ENCODE results near the gene SLC16A9.

Gene SLC16A9

GRCh38 chr10:59623133-59624121 lies 86.2 kb downstream of the SLC16A9 start:
- DNase-seq (ENCODE audit: insufficient read length): no peak
- no peak for TF ChIP-seq POLR2A (IDR thresholded peaks at IDR 0.05; ENCODE audit: low read depth, low read length)
- TF ChIP-seq TAF1 (IDR thresholded peaks at IDR 0.05; ENCODE audit: borderline replicate concordance, low read depth, low read length): no peak
- no peak for TF ChIP-seq POLR2AphosphoS5 (IDR thresholded peaks at IDR 0.05; ENCODE audit: low read depth, low read length)
- FAIRE-seq: no peak

GRCh38 chr10:59622320-59623132 lies 87.1 kb downstream of the SLC16A9 start:
- TF ChIP-seq POLR2AphosphoS5 (IDR thresholded peaks at IDR 0.05; ENCODE audit: low read depth, low read length) (no peak), POLR2A (IDR thresholded peaks at IDR 0.05; ENCODE audit: low read depth, low read length) (no peak), TAF1 (IDR thresholded peaks at IDR 0.05; ENCODE audit: borderline replicate concordance, low read depth, low read length) (no peak)
- DNase-seq (ENCODE audit: insufficient read length): no peak
- FAIRE-seq: no peak

GRCh38 chr10:59621771-59622170 lies 87.9 kb downstream of the SLC16A9 start:
- FAIRE-seq: no peak
- TF ChIP-seq POLR2A (IDR thresholded peaks at IDR 0.05; ENCODE audit: low read depth, low read length): no peak
- TF ChIP-seq POLR2AphosphoS5 (IDR thresholded peaks at IDR 0.05; ENCODE audit: low read depth, low read length): no peak
- no peak for TF ChIP-seq TAF1 (IDR thresholded peaks at IDR 0.05; ENCODE audit: borderline replicate concordance, low read depth, low read length)

GRCh38 chr10:59618666-59619065 lies 91.0 kb downstream of the SLC16A9 start:
- FAIRE-seq (no peak), DNase-seq (ENCODE audit: insufficient read length) (no peak)
- no peak for TF ChIP-seq POLR2A (IDR thresholded peaks at IDR 0.05; ENCODE audit: low read depth, low read length)
- TF ChIP-seq TAF1 (IDR thresholded peaks at IDR 0.05; ENCODE audit: borderline replicate concordance, low read depth, low read length): no peak
- no peak for TF ChIP-seq POLR2AphosphoS5 (IDR thresholded peaks at IDR 0.05; ENCODE audit: low read depth, low read length)

More at GRCh38 chr10:59621771-59622170, 87.9 kb downstream of the SLC16A9 start:
- no peak for DNase-seq (ENCODE audit: insufficient read length)

DNA sequence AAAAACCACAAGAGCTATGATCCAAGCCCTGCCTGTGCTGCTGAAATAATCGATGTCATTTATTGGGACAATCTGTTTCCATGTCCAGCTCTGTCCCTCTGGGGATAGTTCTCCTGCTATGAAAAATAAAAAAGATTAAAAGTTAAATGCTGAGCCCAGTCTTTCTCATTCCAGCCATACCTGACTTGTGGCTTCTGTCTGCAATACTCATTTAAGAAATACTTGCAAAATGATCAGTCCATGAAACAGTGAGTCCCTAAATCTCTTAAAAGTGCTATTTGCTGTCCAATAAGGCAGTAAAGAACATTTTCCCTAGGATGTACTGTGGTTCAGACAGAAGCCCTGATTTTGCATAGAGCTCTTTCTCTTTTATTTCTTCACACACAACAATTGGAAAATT lies 91.7 kb downstream of the SLC16A9 start:
- no peak for FAIRE-seq
- TF ChIP-seq POLR2AphosphoS5 (IDR thresholded peaks at IDR 0.05; ENCODE audit: low read depth, low read length) (no peak), POLR2A (IDR thresholded peaks at IDR 0.05; ENCODE audit: low read depth, low read length) (no peak), TAF1 (IDR thresholded peaks at IDR 0.05; ENCODE audit: borderline replicate concordance, low read depth, low read length) (no peak)

GRCh38 chr10:59611048-59611447 lies 98.6 kb downstream of the SLC16A9 start:
- no peak for FAIRE-seq
- DNase-seq (ENCODE audit: insufficient read length): no peak

More for the DNA sequence above, 91.7 kb downstream of the SLC16A9 start:
- no peak for DNase-seq (ENCODE audit: insufficient read length)

DNA sequence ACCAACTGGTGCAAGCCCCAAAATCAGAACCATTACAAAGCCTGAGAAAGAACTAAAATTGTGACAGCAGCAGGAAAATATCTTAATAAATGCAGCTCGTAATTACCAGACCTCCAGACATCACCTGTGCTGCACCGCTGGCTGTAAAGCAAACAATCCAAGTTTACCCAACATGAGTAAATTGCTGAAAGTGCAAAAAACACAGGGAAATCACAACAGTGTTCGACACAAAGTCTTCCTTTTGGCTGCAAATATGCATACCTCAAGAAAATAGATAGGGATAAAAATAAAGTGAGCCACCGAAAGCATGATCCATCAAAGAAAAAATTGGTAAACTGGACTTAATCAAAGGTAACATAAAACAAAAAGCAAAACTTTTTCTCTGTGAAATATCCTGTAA lies 101.7 kb downstream of the SLC16A9 start:
- FAIRE-seq (no peak), DNase-seq (ENCODE audit: insufficient read length) (no peak)
- TF ChIP-seq POLR2AphosphoS5 (IDR thresholded peaks at IDR 0.05; ENCODE audit: low read depth, low read length): no peak
- no peak for TF ChIP-seq TAF1 (IDR thresholded peaks at IDR 0.05; ENCODE audit: borderline replicate concordance, low read depth, low read length)
- no peak for TF ChIP-seq POLR2A (IDR thresholded peaks at IDR 0.05; ENCODE audit: low read depth, low read length)

More at GRCh38 chr10:59611048-59611447, 98.6 kb downstream of the SLC16A9 start:
- no peak for TF ChIP-seq TAF1 (IDR thresholded peaks at IDR 0.05; ENCODE audit: borderline replicate concordance, low read depth, low read length)

DNA sequence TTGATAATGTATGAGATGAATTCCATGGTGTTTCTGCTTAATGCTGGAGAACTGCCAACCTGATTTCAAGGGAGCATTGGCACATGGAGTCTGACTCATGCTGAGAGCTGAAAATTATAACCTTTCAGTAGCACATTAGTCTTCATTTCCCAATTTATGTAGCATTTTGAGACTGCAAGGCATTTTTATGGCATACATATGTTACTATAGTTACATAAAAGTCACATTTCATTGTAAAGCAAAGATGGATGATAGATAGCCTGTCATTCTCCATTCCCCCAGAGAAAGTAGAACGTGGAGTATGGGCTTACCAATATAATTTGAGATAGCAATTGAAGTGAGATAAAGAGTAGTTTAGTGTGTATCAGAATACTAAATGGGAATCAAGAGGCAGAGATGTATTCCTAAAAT lies 103.1 kb downstream of the SLC16A9 start:
- DNase-seq (ENCODE audit: insufficient read length) (no peak), FAIRE-seq (no peak)
- TF ChIP-seq POLR2A (IDR thresholded peaks at IDR 0.05; ENCODE audit: low read depth, low read length): no peak
- TF ChIP-seq POLR2AphosphoS5 (IDR thresholded peaks at IDR 0.05; ENCODE audit: low read depth, low read length): no peak
- no peak for TF ChIP-seq TAF1 (IDR thresholded peaks at IDR 0.05; ENCODE audit: borderline replicate concordance, low read depth, low read length)

DNA sequence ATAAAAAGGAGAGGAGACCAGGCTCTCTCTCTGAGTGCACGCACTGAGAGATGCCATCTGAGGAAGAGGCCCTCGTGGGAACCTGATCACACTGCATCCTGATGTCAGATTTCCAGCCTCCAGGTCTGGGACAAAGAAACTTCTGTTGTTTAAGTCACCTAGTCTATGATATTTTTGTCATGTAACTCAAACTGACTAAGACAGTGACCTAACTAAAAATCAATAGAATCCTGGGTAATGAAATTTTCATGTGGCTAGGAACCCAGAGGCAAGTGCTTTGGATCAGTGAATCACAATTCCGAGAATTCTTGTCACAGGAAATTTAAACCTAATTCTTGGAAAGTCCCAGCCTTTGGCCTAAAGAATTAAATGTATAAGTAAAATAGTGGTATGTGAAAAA lies 107.7 kb downstream of the SLC16A9 start:
- FAIRE-seq (no peak), DNase-seq (ENCODE audit: insufficient read length) (no peak)
- TF ChIP-seq TAF1 (IDR thresholded peaks at IDR 0.05; ENCODE audit: borderline replicate concordance, low read depth, low read length): no peak
- no peak for TF ChIP-seq POLR2AphosphoS5 (IDR thresholded peaks at IDR 0.05; ENCODE audit: low read depth, low read length)
- TF ChIP-seq POLR2A (IDR thresholded peaks at IDR 0.05; ENCODE audit: low read depth, low read length): no peak

Data from GM12892 (cell line).